CD14-positive monocyte (primary cell): ENCODE measurements around the gene SLC22A16. TPM values are rescaled to one million over a fixed set of nuclear protein-coding genes. Genes with fewer than 3 reads are reported as not detected.

Experiments
- DNase-seq, 3 donors: peaks; one replicate each; pipeline ENCODE4 v3.0.0-alpha.2; 2011 to 2022
- H2AFZ ChIP-seq: 2 replicates; pipeline ENCODE4 v1.6.0; 2012; ENCODE audit warnings: mild to moderate bottlenecking, low read depth, low read length, inconsistent platforms; ENCODE audit not compliant: insufficient read depth, poor library complexity, severe bottlenecking
- H3K27ac ChIP-seq, 2 donors: 1 replicate in 1 of 2; 2 replicates in 1 of 2; pipeline ENCODE4 v1.5.1; 2012 to 2013; ENCODE audit warnings: low read length in 2 of 2, control low read depth in 1 of 2, inconsistent platforms in 1 of 2, low read depth in 1 of 2, mild to moderate bottlenecking in 1 of 2
- H3K27me3 ChIP-seq, 2 donors: one replicate each; pipeline versions ENCODE4 v1.6.0 to v1.6.1; 2011 to 2013; ENCODE audit warnings: low read length in 2 of 2; ENCODE audit not compliant: control insufficient read depth in 2 of 2, insufficient read depth in 2 of 2
- H3K36me3 ChIP-seq, 2 donors: replicated peaks in 1 of 2; 1 replicate in 1 of 2; 2 replicates in 1 of 2; pipeline versions ENCODE4 v1.5.1 to v1.6.1; 2012 to 2013; ENCODE audit warnings: low read length in 2 of 2, control low read depth in 1 of 2, inconsistent platforms in 1 of 2, mild to moderate bottlenecking in 1 of 2; ENCODE audit not compliant: insufficient read depth in 2 of 2, control insufficient read depth in 1 of 2
- H3K4me1 ChIP-seq, 2 donors: 1 replicate in 1 of 2; 2 replicates in 1 of 2; pipeline versions ENCODE4 v1.5.1 to v1.6.1; 2012 to 2013; ENCODE audit warnings: low read length in 2 of 2, control low read depth in 1 of 2, inconsistent platforms in 1 of 2, mild to moderate bottlenecking in 1 of 2, moderate library complexity in 1 of 2; ENCODE audit not compliant: insufficient read depth in 2 of 2, control insufficient read depth in 1 of 2
- H3K4me2 ChIP-seq: replicated peaks from 2 replicates; pipeline ENCODE3; 2012; ENCODE audit warnings: low read length, moderate library complexity, mild to moderate bottlenecking; ENCODE audit not compliant: poor library complexity, severe bottlenecking; ENCODE audit errors: extremely low read depth
- H3K4me3 ChIP-seq, 3 experiments: fragments of 200-600 bp in 1 of 3; sonication (generic) in 1 of 3; replicated peaks in 1 of 3; 1 replicate in 2 of 3; 2 replicates in 1 of 3; pipeline ENCODE4 v1.5.1; 2011 to 2013; ENCODE audit warnings: low read length in 3 of 3, mild to moderate bottlenecking in 3 of 3, control low read depth in 2 of 3, low read depth in 2 of 3, inconsistent platforms in 1 of 3, moderate library complexity in 1 of 3
- H3K79me2 ChIP-seq: 2 replicates; pipeline ENCODE4 v1.6.0; 2012; ENCODE audit warnings: mild to moderate bottlenecking, control low read depth, inconsistent platforms, low read length, moderate library complexity; ENCODE audit not compliant: insufficient read depth
- H3K9ac ChIP-seq: 2 replicates; pipeline ENCODE4 v1.6.0; 2017; ENCODE audit warnings: low read length, mild to moderate bottlenecking; ENCODE audit not compliant: insufficient read depth, poor library complexity, severe bottlenecking
- H3K9me3 ChIP-seq, 2 donors: replicated peaks in 1 of 2; 1 replicate in 1 of 2; 2 replicates in 1 of 2; pipeline versions ENCODE4 v1.5.1 to v1.6.1; 2012 to 2013; ENCODE audit warnings: low read length in 2 of 2, control low read depth in 1 of 2; ENCODE audit not compliant: control insufficient read depth in 1 of 2, insufficient read depth in 1 of 2
- H4K20me1 ChIP-seq: 2 replicates; pipeline ENCODE4 v1.6.0; 2012; ENCODE audit warnings: mild to moderate bottlenecking, low read length, control low read depth, moderate library complexity; ENCODE audit not compliant: insufficient read depth
- H3K27ac Mint-ChIP-seq, 7 donors: one replicate each; pipeline ENCODE4 v1.8.0; 2020; ENCODE audit warnings: mild to moderate bottlenecking in 7 of 7, mixed read lengths in 7 of 7, moderate library complexity in 6 of 7, inconsistent platforms in 2 of 7
- H3K27me3 Mint-ChIP-seq, 3 donors: one replicate each; pipeline ENCODE4 v1.8.0; 2021 to 2022; ENCODE audit warnings: low read depth in 3 of 3, mild to moderate bottlenecking in 3 of 3, mixed read lengths in 3 of 3, moderate library complexity in 3 of 3, inconsistent platforms in 1 of 3
- H3K36me3 Mint-ChIP-seq, 2 donors: one replicate each; pipeline ENCODE4 v1.8.0; 2020; ENCODE audit warnings: mixed read lengths in 2 of 2, inconsistent platforms in 1 of 2, mild to moderate bottlenecking in 1 of 2
- H3K4me1 Mint-ChIP-seq: one replicate; pipeline ENCODE4 v1.8.0; 2020; ENCODE audit warnings: mild to moderate bottlenecking, mixed read lengths
- H3K4me3 Mint-ChIP-seq, 2 donors: one replicate each; pipeline ENCODE4 v1.8.0; 2020; ENCODE audit warnings: mild to moderate bottlenecking in 2 of 2, mixed read lengths in 2 of 2, moderate library complexity in 1 of 2
- H3K9me3 Mint-ChIP-seq, 7 donors: one replicate each; pipeline ENCODE4 v1.8.0; 2020 to 2022; ENCODE audit warnings: mixed read lengths in 7 of 7, mild to moderate bottlenecking in 6 of 7, moderate library complexity in 6 of 7, inconsistent platforms in 2 of 7
- WGBS: methylation state at CpG from one replicate; pipeline ENCODE4 v1.1.5; 2013; ENCODE audit warnings: missing lambda C conversion rate; ENCODE audit not compliant: insufficient coverage; 5-methylcytosine and 5-hydroxymethylcytosine counted together
- intact Hi-C, 2 donors: fragments of 100-400 bp; cut with micrococcal nuclease; formaldehyde crosslinking; loops; one replicate each; pipeline versions ENCODE4 v1.15.0 to v1.15.1; 2023
- polyA plus RNA-seq, 3 donors: library from polyadenylated mRNA; depleted of rRNA in 1 of 3; unstranded in 2 of 3; stranded (reverse) in 1 of 3; fragments of 300-500 nt in 2 of 3; fragments of >200 nt in 1 of 3; fragmentation: Illumina TruSeq in 2 of 3; gene quantifications; 1 replicate in 2 of 3; 2 replicates in 1 of 3; pipeline ENCODE4 v1.2.3, GENCODE V29; 2012 to 2021
- TF ChIP-seq, protein P1 (sequence below): fragments of 200-600 bp; IDR thresholded peaks from one replicate; pipeline ENCODE4 v1.8.0; 2022; ENCODE audit warnings: antibody characterized with exemption, mild to moderate bottlenecking

Gene SLC22A16
- polyA plus RNA-seq, 3 donors = 1.8 to 15.6 (median 4.0) TPM

DNA sequence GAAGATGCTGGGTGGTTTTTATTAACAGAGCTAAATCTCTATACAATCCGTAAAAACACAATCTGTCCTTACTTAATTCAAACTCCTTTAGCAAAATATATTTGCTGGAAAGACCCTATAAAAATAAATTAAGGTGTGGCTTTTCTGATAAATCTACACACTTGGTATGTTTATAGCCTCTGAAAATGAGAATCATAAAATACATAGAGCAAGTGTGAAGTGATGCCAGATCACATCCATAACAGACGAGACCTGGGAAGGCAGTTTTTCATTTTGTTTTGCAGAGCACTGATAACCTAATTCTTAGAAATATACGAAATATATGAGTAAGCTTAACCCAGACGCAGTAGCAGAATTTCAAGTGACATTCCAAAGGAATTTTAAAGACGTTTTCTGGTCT is 50.6 kb downstream of the SLC22A16 start:
- Histone ChIP-seq H3K4me1 (peaks cover 15 to 19% of the 10 kb centered on the region in 2 donors), H4K20me1 (no peaks in the 10 kb centered on the region), H3K27ac (no peak overlapping the region), H3K36me3 (peaks cover 10 to 15% of the 10 kb centered on the region in 2 donors), H3K9me3 (no peaks in the 10 kb centered on the region), H3K79me2 (no peaks in the 10 kb centered on the region), H2AFZ (no peak overlapping the region), H3K9ac (no peak overlapping the region), H3K4me3 (no peak overlapping the region), H3K4me2 (no peak overlapping the region), H3K27me3 (no peaks in the 10 kb centered on the region)
- intact Hi-C loops = no loop called here
- peaks cover 34 to 39% of the 10 kb centered on the region in 2 donors for H3K36me3 Mint-ChIP-seq
- peaks cover 21% of the 10 kb centered on the region for H3K4me1 Mint-ChIP-seq
- H3K27ac Mint-ChIP-seq = no peak overlapping the region
- WGBS = 96% methylated on average over 4 of the region's 5 CpGs
- H3K9me3 Mint-ChIP-seq = peaks cover 0 to 7% (median 6%) of the 10 kb centered on the region in 7 donors
- no peak for DNase-seq
- H3K27me3 Mint-ChIP-seq = peaks cover 0 to 2% (median 0%) of the 10 kb centered on the region in 3 donors
- TF ChIP-seq, protein P1, sequence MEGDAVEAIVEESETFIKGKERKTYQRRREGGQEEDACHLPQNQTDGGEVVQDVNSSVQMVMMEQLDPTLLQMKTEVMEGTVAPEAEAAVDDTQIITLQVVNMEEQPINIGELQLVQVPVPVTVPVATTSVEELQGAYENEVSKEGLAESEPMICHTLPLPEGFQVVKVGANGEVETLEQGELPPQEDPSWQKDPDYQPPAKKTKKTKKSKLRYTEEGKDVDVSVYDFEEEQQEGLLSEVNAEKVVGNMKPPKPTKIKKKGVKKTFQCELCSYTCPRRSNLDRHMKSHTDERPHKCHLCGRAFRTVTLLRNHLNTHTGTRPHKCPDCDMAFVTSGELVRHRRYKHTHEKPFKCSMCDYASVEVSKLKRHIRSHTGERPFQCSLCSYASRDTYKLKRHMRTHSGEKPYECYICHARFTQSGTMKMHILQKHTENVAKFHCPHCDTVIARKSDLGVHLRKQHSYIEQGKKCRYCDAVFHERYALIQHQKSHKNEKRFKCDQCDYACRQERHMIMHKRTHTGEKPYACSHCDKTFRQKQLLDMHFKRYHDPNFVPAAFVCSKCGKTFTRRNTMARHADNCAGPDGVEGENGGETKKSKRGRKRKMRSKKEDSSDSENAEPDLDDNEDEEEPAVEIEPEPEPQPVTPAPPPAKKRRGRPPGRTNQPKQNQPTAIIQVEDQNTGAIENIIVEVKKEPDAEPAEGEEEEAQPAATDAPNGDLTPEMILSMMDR = no peak
- H3K4me3 Mint-ChIP-seq = no peak overlapping the region

DNA sequence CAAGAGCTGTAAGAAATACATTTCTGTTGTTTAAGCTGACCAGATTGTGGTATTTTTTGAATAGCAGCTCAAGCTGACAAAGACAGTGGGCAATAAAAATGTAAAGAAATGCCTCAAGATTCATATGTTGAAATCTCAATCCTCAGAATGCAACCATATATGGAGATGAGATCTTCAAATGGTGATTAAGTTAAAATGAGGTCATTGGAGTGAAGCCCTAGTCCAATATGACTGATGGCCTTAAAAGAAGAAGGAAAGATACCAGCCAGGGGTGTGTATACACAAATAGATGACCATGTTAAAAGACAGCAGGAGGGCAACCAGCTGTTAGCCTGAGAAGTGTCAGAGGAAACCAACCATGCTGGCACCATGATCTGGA is 54.0 kb downstream of the SLC22A16 start:
- no peaks in the 10 kb centered on the region for H3K27me3 ChIP-seq
- H3K9me3 ChIP-seq = no peaks in the 10 kb centered on the region
- Mint-ChIP-seq H3K27me3 (peaks cover 0 to 3% (median 0%) of the 10 kb centered on the region in 3 donors), H3K27ac (peak overlapping the region in 3 of 7 donors; percentile 22 to 82 (median 78)), H3K9me3 (peaks cover 0 to 7% (median 6%) of the 10 kb centered on the region in 7 donors), H3K36me3 (peaks cover 15 to 17% of the 10 kb centered on the region in 2 donors), H3K4me3 (no peak overlapping the region), H3K4me1 (peaks cover 44% of the 10 kb centered on the region)
- H3K4me1 ChIP-seq = peaks cover 15 to 19% of the 10 kb centered on the region in 2 donors
- H3K4me2 ChIP-seq = peak overlapping the region; percentile 25
- peak in 2 of 3 donors; percentile 10 to 12 for DNase-seq
- H3K79me2 ChIP-seq = no peaks in the 10 kb centered on the region
- no peak overlapping the region for H3K4me3 ChIP-seq
- intact Hi-C loops = no loop called here
- no peaks in the 10 kb centered on the region for H4K20me1 ChIP-seq
- H3K9ac ChIP-seq = no peak overlapping the region
- TF ChIP-seq, protein P1 = no peak
- H3K27ac ChIP-seq = peak overlapping the region in 1 of 2 donors; percentile 45
- peaks cover 0 to 2% of the 10 kb centered on the region in 2 donors for H3K36me3 ChIP-seq
- H2AFZ ChIP-seq = no peak overlapping the region
